GM23338 (cell line): Measurements from ENCODE around the gene PHF21A.

ENCODE experiments used
- CREB1 ChIP-seq: fragments of 250-450 bp; sonication (Bioruptor Pico); IDR thresholded peaks from 2 replicates; pipeline ENCODE4 v1.5.0; 2020; ENCODE audit warnings: low read depth, mild to moderate bottlenecking, moderate library complexity
- EZH2 ChIP-seq: fragments of 200-600 bp; sonication (generic); IDR thresholded peaks from one replicate; pipeline ENCODE4 v1.8.0; 2017; ENCODE audit warnings: antibody characterized with exemption, mild to moderate bottlenecking, low read depth; ENCODE audit not compliant: unreplicated experiment
- EZH2phosphoT487 ChIP-seq: fragments of 200-600 bp; sonication (generic); IDR thresholded peaks from one replicate; pipeline ENCODE4 v1.8.1; 2018; ENCODE audit warnings: antibody characterized with exemption; ENCODE audit not compliant: unreplicated experiment
- JUNB ChIP-seq: IDR thresholded peaks from one replicate; pipeline ENCODE4 v1.6.1; 2016; ENCODE audit warnings: antibody characterized with exemption; ENCODE audit not compliant: unreplicated experiment
- POLR2AphosphoS5 ChIP-seq: IDR thresholded peaks from 2 replicates; pipeline ENCODE4 v1.6.1; 2016; ENCODE audit warnings: antibody characterized with exemption, low read depth
- STAT1 ChIP-seq: IDR thresholded peaks from one replicate; pipeline ENCODE4 v1.6.1; 2016; ENCODE audit warnings: antibody characterized with exemption; ENCODE audit not compliant: unreplicated experiment
- TF ChIP-seq, protein P1 (sequence below), 2 experiments: fragments of 200-600 bp in 1 of 2; sonication (generic) in 1 of 2; conservative IDR thresholded peaks; 2 replicates each; pipeline versions ENCODE4 v1.5.1 to v1.6.1; 2016 to 2017; ENCODE audit warnings: antibody characterized with exemption in 2 of 2, low read depth in 2 of 2, mild to moderate bottlenecking in 2 of 2, moderate library complexity in 1 of 2
- TF ChIP-seq, protein P2 (sequence below): IDR thresholded peaks from one replicate; pipeline ENCODE4 v1.6.1; 2018; ENCODE audit warnings: antibody characterized with exemption; ENCODE audit not compliant: unreplicated experiment
- TF ChIP-seq, protein P3 (sequence below): fragments of 250-450 bp; sonication (Bioruptor Pico); IDR thresholded peaks from 2 replicates; pipeline ENCODE4 v1.5.0; 2020; ENCODE audit warnings: mild to moderate bottlenecking, moderate library complexity

DNA sequence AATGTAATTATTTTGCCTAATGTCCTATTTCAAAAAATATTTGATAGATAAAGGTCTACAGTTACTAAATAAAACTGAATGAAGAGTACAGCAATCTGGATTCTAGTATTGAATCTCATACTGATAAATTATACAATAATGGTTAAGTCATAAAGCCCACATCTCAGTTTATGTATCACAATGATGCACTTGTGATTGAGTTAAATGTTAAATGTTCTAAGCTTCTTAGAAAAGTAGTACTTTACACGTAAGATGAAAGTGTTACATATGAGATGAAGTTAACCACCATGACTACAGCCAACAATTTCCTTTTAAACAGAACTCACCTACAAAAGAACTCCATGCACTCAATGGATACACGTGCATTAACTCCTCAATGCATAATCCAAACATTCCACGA, 51.7 kb downstream of the PHF21A start:
- TF ChIP-seq, protein P1, sequence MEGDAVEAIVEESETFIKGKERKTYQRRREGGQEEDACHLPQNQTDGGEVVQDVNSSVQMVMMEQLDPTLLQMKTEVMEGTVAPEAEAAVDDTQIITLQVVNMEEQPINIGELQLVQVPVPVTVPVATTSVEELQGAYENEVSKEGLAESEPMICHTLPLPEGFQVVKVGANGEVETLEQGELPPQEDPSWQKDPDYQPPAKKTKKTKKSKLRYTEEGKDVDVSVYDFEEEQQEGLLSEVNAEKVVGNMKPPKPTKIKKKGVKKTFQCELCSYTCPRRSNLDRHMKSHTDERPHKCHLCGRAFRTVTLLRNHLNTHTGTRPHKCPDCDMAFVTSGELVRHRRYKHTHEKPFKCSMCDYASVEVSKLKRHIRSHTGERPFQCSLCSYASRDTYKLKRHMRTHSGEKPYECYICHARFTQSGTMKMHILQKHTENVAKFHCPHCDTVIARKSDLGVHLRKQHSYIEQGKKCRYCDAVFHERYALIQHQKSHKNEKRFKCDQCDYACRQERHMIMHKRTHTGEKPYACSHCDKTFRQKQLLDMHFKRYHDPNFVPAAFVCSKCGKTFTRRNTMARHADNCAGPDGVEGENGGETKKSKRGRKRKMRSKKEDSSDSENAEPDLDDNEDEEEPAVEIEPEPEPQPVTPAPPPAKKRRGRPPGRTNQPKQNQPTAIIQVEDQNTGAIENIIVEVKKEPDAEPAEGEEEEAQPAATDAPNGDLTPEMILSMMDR (conservative IDR thresholded peaks at IDR 0.05; ENCODE audit: low read depth in 2 of 2), result no peak
- TF ChIP-seq, protein P2, sequence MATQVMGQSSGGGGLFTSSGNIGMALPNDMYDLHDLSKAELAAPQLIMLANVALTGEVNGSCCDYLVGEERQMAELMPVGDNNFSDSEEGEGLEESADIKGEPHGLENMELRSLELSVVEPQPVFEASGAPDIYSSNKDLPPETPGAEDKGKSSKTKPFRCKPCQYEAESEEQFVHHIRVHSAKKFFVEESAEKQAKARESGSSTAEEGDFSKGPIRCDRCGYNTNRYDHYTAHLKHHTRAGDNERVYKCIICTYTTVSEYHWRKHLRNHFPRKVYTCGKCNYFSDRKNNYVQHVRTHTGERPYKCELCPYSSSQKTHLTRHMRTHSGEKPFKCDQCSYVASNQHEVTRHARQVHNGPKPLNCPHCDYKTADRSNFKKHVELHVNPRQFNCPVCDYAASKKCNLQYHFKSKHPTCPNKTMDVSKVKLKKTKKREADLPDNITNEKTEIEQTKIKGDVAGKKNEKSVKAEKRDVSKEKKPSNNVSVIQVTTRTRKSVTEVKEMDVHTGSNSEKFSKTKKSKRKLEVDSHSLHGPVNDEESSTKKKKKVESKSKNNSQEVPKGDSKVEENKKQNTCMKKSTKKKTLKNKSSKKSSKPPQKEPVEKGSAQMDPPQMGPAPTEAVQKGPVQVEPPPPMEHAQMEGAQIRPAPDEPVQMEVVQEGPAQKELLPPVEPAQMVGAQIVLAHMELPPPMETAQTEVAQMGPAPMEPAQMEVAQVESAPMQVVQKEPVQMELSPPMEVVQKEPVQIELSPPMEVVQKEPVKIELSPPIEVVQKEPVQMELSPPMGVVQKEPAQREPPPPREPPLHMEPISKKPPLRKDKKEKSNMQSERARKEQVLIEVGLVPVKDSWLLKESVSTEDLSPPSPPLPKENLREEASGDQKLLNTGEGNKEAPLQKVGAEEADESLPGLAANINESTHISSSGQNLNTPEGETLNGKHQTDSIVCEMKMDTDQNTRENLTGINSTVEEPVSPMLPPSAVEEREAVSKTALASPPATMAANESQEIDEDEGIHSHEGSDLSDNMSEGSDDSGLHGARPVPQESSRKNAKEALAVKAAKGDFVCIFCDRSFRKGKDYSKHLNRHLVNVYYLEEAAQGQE, result no peak
- TF ChIP-seq POLR2AphosphoS5 (no peak), CREB1 (CRISPR knock-in tag) (no peak), EZH2 (no peak), EZH2phosphoT487 (no peak), STAT1 (no peak), JUNB (no peak)
- TF ChIP-seq, protein P3, sequence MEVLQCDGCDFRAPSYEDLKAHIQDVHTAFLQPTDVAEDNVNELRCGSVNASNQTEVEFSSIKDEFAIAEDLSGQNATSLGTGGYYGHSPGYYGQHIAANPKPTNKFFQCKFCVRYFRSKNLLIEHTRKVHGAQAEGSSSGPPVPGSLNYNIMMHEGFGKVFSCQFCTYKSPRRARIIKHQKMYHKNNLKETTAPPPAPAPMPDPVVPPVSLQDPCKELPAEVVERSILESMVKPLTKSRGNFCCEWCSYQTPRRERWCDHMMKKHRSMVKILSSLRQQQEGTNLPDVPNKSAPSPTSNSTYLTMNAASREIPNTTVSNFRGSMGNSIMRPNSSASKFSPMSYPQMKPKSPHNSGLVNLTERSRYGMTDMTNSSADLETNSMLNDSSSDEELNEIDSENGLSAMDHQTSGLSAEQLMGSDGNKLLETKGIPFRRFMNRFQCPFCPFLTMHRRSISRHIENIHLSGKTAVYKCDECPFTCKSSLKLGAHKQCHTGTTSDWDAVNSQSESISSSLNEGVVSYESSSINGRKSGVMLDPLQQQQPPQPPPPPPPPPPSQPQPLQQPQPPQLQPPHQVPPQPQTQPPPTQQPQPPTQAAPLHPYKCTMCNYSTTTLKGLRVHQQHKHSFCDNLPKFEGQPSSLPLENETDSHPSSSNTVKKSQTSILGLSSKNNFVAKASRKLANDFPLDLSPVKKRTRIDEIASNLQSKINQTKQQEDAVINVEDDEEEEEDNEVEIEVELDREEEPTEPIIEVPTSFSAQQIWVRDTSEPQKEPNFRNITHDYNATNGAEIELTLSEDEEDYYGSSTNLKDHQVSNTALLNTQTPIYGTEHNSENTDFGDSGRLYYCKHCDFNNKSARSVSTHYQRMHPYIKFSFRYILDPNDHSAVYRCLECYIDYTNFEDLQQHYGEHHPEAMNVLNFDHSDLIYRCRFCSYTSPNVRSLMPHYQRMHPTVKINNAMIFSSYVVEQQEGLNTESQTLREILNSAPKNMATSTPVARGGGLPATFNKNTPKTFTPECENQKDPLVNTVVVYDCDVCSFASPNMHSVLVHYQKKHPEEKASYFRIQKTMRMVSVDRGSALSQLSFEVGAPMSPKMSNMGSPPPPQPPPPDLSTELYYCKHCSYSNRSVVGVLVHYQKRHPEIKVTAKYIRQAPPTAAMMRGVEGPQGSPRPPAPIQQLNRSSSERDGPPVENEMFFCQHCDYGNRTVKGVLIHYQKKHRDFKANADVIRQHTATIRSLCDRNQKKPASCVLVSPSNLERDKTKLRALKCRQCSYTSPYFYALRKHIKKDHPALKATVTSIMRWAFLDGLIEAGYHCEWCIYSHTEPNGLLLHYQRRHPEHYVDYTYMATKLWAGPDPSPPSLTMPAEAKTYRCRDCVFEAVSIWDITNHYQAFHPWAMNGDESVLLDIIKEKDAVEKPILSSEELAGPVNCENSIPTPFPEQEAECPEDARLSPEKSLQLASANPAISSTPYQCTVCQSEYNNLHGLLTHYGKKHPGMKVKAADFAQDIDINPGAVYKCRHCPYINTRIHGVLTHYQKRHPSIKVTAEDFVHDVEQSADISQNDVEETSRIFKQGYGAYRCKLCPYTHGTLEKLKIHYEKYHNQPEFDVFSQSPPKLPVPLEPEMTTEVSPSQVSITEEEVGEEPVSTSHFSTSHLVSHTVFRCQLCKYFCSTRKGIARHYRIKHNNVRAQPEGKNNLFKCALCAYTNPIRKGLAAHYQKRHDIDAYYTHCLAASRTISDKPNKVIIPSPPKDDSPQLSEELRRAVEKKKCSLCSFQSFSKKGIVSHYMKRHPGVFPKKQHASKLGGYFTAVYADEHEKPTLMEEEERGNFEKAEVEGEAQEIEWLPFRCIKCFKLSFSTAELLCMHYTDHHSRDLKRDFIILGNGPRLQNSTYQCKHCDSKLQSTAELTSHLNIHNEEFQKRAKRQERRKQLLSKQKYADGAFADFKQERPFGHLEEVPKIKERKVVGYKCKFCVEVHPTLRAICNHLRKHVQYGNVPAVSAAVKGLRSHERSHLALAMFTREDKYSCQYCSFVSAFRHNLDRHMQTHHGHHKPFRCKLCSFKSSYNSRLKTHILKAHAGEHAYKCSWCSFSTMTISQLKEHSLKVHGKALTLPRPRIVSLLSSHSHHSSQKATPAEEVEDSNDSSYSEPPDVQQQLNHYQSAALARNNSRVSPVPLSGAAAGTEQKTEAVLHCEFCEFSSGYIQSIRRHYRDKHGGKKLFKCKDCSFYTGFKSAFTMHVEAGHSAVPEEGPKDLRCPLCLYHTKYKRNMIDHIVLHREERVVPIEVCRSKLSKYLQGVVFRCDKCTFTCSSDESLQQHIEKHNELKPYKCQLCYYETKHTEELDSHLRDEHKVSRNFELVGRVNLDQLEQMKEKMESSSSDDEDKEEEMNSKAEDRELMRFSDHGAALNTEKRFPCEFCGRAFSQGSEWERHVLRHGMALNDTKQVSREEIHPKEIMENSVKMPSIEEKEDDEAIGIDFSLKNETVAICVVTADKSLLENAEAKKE, result no peak
